ENCODE data around the gene PPP1R2. TPM values are rescaled to one million over a fixed set of nuclear protein-coding genes. Genes with fewer than 3 reads are reported as not detected.
"Not testable (repeated sequence)": the region's sequence is repeated elsewhere in the genome, so short reads cannot be mapped to it uniquely, and the experiment has no call there.

Gene PPP1R2
- total RNA-seq: 92.1 TPM

DNA sequence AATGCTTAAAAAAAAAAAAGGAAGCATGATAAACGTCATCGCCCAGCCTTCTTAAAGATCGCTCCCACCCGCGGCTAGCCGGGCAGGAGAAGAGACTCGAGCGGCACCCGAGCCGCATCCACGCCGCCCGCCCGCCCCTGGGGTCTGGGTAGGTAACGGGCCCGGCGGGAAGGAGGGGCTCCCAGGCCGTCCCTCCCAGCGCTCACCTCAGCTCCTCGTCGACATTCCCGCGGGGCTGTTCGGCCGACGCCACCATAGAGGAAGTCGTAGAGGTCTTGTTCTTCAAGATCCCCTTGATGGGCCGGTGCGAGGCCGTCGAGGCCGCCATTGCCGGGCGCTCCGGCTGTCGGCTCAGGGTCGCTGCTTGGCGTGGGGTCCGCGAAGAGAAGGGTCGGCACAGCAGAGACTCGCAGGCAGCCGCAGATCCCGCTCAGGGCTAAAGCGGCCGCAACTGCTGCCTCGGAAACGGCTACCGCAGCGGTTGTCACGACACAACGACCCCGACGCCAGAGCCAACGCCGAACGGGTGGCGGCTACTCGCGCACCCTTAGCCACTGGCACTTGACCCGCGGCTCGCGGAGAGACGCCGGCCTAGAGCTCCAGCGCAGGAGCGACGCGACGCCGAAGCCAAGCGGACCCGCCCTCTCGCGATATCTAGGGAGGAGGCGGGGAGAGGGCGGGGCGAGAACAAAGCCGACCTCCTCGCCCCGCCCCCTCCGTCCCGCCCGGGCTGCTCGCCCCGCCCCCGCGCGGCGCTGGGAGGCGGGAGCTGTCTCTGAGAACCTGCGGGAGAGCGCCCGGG is at the start of gene PPP1R2:
Gene PPP1R2, minus strand, starts transcription at position 628 of the 802 bp plus-strand sequence. Its CDS starts 300 bp downstream, at position 328.
- peak; percentile 97 for DNase-seq

DNA sequence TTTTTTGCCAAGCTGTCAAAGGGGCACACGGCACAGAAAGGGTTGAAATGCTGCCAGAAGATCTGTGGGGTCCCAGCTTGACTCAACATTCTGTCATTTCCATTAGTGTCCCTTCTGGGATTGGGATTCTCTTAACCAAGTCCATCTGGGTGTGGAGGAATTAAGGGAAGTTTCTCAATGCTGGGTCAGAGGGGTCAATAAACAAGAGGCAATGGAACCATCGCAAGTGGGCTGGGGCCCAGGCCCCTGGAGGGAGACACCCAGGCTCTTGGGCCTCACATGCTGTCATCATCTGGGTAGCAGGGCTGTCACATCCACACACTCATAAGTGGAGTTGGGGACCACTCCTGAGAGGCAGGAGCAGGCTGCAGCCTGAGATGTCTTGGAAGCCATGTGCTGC is 48.7 kb upstream of the PPP1R2 start:
- no peak for DNase-seq

DNA sequence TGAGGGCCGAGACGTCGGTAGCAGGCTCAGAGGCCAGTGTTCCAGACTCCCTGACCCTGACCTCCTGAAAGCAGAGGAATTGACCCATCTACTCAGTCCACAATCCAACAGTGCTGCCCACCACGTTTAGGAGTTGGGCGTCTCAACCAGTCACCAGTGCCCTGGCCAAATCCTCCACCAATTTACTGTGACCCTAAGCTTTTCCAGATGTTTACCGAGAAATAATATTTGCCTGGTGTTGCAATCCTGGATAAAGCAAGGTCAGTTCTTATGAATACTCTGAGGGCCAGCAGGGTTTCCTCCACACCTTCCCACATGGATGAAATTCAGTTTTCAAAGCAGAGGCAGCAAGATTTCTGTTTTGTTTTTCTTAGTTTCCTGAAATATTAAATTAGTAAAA is 48.1 kb upstream of the PPP1R2 start:
- no peak for DNase-seq

DNA sequence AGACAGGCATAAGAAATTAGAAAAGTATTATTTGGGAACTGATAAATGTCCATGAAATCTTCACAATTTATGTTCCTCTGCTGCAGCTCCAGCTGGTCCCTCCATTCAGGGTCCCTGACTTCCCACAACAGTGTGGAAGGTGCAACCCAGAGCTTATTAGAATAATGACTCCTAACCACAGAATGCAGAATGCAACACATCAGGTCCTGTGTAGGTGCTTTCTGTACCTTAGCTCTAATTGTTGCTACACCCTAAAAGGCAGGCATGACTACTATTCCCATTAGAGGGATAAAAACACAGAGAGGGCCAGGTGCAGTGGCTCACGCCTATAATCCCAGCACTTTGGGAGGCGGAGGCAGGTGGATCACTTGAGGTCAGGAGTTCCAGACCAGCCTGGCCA is 47.3 kb upstream of the PPP1R2 start:
- DNase-seq: not testable (repeated sequence)

DNA sequence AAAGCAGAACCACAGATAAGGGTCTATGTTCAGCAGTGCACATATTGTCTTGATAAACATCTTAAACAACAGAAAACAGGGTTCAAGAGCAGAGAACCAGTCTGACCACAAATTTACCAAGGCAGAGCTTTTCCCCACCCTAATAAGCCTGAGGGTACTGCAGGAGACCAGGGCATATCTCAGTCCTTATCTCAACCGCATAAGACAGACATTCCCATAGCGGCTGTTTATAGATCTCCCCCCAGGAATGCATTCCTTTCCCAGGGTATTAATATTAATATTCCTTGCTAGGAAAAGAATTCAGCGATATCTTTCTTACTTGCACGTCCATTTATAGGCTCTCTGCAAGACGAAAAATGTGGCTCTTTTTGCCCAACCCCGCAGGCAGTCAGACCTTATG is 46.7 kb upstream of the PPP1R2 start:
- DNase-seq: not testable (repeated sequence)

DNA sequence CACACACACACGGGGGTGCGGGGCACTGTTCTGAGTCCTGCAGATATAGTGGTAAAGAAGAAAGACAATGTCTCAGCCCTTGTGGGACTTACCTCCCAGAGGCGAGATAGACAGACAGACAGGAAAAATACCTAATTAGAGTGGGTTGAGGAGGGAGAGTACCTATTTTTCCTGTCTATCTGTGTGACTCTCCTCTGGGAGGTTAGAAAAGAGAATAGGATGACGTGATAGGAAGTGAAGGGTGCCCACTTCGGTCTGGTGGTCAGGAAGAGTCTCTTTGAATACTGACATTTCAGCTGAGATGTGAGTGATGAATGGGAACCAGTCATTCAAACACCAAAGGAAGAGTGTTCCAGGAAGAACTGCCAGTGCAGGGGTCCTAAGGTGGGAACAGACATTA is 44.7 kb upstream of the PPP1R2 start:
- no peak for DNase-seq

DNA sequence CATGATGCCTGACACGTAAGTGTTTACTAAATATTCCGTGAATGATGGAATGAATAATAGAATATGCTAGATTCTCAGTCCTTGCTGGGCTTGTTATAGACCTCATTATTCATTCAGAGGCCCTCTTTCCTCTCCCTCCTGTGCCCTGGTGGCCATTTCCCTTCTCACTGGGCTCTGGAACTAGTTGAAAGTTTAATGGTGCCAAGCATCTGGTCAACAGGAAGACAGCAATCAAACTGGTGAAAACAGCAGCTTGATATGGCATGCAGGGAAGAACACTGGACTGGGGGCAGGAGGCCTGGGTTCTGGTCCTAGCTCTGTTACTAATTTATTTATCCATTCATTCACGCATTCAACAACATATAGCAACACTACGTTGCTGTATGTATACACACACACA is 44.3 kb upstream of the PPP1R2 start:
- no peak for DNase-seq

DNA sequence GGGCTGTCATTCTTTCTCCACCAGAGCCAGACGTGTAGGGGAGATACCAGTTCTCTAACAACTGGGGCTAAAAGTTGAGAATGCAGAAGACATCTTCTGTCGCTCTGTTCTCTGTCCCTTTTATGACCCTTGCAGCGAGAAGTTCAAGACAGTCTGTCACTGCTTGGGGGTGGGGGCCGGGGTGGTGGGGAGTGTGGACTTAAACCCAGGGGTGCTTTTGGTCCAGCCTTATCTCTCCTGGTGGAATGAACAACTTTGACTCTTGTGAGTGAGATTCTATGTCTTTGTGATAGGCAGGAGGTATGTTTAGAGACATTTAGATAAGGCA is 41.4 kb upstream of the PPP1R2 start:
- no peak for DNase-seq

DNA sequence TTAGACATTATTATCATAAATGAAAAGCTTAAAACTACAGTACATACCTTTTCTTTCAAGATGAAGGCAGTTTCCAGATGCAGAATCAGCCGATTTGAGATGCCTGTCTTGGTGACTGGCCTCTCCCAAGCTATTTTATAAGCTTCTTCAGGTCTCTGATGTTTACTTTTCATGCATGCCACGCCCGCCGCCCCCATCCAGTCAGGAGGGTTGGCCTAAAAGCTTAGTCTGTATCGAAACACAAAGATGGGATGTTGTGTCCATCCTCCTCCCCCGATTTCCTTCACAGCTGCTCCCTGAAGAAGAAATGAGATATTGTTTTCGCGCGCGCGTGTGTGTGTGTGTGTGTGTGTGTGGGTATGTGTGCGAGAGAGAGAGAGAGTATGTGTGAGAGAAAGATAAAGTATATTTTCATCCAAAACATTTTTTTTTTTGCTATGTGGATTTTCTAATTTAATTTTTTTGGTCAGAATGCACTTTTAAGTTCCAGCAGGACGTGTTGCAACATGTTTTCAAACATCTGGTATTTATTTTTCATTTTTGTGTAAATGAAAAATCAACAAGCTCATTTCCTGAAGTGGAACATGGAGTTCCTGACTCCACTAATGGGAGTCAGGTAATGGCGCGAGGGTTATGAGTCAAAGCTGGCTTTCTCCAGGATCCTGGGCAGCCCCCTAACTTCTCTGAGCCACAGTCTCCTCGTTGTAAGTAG is 40.9 kb upstream of the PPP1R2 start, which contains the start of gene APOD:
Gene APOD, minus strand, starts transcription at position 110 of the 712 bp plus-strand sequence. CDS start 4,479 bp downstream, outside the sequence.
- peak; percentile 80 for DNase-seq

DNA sequence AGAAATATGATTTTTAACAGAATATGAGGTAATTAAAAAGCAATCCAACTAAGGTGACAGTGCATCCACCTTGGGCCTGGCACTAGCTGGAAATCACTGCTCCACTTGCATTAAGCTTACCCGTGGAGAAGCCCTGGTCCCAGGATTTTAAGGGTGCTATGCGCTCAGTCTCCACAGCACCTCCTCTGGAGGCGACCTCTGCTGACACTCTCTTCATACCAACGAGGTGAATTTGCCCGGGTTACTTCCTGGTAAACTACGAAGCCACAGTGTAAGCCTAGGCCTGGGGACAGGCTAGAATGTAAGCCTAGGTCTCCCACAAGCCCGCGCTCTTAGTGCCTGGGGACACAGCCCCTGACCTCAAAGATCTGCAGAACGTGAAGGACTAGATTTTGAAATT is 39.8 kb upstream of the PPP1R2 start:
- DNase-seq: no peak

DNA sequence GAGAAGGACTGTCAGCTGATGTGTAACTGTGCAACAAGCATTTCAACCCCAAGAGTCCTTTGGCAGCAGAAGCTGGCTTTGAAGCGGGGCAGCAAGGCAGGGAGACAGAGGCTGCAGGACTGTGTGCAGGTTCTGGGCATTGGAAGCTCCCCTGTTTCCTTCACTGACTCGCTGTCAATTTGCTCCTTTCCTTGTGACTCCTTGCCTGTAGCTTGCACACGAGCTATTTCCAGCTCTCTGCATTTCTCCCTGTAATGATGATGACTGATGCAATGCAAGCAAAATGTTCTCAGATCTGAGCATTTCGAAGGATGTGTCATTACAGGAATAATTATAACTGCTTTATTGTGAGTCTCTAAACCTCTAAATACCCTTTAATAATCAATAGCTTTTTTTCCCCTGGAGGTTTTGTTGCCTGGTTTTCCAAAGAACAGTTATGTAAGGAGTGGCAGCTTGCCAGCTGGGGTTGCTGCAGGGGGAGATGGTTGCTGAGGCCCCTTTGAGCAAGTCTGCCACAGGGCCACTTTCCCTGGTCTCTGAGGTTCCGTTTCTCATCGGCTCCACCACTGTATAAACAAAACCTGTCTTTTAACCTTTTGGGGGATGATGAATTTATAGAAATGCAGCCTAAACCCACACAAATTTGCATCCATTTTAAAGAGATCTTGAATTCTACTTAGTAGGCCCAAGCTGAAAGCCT is 37.8 kb upstream of the PPP1R2 start:
- DNase-seq: peak; percentile 45

DNA sequence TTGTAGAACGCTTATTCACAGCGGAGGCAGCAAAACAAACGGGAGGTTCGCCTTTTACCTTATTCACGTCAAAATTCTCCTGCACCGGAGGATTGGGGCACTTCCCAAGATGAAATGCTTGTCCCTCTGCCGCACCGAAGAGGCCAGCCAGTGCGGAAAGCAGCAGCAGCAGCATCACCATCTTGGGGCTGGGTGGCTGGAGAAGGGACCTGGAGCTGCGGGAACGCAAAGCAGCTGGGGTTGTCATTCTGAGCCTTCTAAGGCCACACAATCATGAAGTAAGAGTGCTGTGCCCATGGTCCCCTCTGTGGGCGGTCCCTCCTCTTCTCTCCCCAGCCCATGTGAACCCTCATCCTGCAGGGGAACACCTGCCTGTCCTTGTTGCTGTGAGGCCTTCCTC is 36.2 kb upstream of the PPP1R2 start:
- DNase-seq: no peak

DNA sequence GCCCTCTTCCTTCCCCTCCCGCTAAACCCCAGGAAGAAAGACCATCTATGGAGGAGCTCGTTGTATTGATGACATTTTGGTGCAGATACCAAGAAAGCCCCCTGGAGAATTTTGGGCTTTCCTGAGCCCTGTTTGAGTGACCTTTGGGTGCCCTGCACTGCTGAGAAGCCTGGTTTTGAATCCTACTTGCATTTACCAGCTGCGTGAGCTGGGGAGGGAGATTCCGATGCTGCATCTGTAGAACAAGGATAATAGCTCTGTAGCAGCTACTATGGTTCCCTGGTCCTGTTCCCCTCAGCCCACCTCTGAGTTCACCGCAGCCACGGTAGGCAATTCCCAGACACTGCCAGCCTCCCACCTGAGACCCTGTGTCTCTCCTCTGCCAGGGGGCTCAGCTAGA is 35.4 kb upstream of the PPP1R2 start:
- DNase-seq: no peak

DNA sequence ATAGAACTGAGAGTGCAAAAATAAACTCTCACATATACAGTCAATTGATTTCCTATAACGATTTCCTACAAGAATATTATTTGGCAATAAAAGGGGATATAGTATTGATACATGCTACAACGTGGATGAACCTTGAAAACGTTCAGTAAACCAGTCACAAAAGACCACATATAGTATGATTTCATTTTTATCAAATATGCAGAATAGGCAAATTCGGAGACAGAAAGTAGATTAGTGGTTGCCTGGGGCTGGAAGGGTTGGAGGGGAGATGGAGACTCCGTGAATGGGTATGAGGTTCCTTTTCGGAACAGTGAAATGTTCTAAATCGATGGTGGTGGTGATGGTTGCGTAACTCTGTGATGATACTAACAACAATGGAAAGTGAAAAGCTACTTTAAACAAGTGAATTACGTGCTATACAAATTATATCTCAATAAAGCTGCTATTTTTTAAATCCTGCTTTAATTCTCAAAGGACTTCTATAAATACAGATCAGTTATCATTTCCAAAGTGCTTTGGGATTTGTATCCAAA is 34.6 kb upstream of the PPP1R2 start:
- DNase-seq: no peak

DNA sequence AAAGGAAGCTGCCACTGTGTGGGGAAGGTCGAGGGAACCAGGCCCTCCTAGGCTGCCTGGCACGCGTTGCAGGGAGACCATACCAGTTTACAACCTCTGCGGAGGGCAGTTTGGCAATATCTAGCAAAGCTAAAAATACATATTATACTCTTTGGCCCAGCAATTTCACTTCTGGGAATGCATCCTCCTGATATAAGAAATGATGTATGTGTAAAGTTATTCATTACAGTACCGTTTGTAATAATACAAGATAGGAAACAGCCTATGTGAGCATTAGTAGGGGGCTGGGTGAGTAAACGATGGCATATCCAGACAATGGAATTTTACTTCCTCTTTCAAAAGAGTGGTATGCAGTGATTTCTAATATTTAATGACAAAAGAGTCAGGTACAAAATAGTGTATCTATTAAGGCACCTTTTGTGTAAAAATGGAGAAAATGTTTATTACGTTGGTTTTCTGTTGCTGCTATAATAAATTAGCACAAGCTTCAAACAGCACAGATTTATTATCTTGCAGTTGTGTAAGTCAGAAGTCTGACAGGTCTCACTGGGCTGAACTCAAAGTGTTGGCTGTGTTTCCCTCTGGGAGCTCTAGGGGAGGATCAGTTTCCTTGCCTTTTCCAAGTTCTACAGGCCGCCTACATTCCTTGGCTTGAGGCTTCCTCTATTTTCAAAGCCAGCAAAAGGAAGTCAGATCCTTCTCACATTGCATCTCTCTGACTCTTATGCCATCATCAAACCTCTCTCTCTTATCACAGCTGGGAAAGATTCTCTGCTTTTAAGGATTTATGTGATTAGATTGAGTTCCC is 31.6 kb upstream of the PPP1R2 start:
- DNase-seq: no peak

DNA sequence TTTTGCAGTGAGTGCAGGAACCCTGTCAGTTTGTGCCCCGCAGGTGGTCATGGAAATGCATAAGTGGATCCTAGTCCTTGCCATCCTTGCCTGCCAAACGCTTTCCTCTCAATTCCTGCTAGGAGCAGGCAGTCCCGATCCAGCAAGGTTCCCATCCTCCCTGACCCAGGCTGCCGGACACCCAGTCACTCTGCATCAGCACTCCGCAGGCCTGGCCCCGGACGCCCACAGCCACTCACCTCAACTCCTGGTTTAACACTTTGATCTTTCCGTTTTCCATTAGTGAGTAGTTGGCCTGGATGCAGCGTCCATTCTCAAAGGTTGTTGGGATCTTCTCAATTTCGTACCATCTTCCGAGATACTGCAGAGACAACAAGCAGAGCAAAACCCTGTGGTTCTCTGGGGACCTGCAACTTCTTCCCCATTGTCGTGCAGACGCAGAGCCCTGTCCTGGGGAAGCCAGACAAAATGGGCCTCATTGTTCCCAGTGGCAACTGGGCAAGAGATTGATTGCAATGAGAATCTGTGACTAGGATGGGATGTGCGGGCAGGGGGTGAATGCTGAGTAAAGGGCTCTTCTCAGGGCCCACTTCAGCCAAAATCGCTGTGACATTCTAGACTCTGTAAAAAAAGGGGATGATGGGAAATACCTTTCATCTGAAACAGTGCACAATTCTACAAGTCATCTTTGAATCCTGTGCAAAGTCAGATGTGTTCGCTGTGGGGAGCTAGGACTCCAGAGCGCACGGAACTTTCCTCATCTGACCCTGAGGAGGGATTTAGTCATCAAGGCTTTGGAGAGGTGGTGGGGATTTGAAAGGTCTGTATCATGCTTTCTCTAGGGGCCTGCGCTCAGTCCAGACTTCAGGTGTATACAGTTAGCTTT is 30.7 kb upstream of the PPP1R2 start:
- no peak for DNase-seq

DNA sequence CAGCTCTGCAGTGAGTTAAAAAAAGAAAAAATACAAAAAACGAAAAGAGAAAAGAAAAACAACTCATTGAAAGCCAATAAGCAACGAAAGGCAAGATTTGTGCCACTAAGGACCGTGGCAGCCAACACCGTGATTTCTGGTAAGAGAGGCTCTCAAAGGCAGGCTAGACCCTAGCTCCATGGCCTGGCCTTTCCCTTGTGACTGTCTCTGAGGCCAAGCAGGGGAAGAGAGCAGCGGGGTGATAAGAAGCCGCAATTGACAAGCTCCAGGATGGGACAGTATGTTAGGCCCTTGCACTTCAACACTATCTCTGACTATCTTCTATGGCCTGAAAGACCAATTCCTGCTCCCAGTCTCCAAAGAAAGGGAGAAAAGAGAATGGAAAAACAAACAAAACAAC is 28.2 kb upstream of the PPP1R2 start:
- DNase-seq: no peak

DNA sequence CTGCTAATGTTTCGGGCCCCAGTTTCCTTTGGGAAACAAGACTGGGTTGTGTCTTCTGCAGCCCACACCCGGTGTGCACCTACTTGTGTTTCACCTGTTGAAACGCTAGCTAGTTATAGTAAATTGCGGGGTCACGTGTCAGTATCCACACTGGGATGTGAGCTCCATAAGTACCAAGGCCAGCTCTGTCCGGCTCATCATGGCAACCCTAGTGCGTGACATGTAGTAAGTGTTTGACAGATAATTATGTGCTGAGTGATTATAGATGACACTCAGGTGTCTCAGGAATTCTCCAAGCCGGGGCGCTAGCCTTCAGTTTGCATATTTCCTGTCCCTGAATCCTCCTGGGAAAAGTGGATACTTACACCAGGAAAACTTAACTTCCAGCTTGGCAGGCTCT is 27.8 kb upstream of the PPP1R2 start:
- no peak for DNase-seq

DNA sequence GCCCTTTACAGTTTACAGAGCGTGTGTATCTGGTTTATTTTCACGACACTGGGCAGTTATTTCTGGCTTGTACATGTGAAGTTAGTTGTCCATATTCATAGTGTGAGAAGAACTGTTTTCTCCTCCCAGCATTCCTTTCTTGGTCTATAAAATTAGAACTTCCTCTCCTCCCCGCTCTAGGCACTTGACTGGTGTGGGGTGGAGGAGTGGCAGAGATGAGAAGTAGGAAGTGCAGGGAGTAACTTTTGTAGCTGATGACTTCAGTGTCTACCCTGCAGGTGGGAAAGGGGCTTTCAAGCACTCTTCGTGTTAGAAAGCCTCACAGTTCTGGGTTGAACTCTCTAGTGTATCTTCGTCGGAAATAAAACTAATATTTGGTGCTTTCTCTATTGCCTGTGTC is 27.2 kb upstream of the PPP1R2 start:
- DNase-seq: no peak

DNA sequence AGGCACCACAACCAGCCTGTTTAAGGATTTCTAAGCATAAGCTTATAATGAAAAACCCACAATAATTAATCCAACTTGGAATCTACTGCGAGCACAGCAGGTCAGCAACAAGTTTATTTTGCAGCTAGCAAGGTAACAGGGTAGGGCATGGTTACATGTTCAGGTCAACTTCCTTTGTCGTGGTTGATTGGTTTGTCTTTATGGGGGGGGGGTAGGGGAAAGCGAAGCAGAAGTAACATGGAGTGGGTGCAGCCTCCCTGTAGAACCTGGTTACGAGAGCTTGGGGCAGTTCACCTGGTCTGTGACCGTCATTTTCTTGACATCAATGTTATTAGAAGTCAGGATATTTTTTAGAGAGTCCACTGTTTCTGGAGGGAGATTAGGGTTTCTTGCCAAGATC is 25.5 kb upstream of the PPP1R2 start:
- DNase-seq: no peak

DNA sequence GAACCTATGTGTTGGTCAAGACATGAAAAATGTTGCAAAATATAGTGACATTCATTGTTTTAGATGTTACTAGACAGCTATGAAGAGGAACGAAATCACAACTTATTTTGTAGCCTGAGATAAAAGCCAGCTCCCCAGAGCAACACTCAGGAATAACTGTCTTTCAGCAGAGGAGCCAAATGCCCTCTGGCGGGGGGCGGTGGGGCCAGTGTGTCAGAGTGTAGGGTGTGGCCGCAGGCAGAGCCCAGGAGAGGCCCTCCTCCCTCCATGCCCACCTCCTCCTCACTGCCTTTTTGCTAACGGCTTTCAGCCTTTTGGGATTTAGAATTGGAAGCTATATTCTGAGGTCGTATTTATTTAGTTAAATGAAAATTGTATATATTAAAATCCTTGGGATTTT is 23.7 kb upstream of the PPP1R2 start:
- DNase-seq: no peak
